Vagina (tissue), 2 donors: ENCODE results near the gene C11orf65.

Experiments used
- POLR2AphosphoS5 ChIP-seq, 2 donors: sonication (generic); formaldehyde crosslinking; IDR thresholded peaks; one replicate each; pipeline ENCODE4 v1.9.0; 2017; ENCODE audit warnings: antibody characterized with exemption in 2 of 2, mild to moderate bottlenecking in 2 of 2, low read depth in 1 of 2; ENCODE audit not compliant: insufficient read depth in 1 of 2
- TF ChIP-seq, protein P1 (sequence below), 3 experiments: fragments of 450-650 bp in 2 of 3; fragments of 200-600 bp in 1 of 3; sonication (generic) in 1 of 3; IDR thresholded peaks; one replicate each; pipeline ENCODE4 v1.5.1; 2017 to 2019; ENCODE audit warnings: antibody characterized with exemption in 3 of 3, mild to moderate bottlenecking in 2 of 3, moderate library complexity in 2 of 3

DNA sequence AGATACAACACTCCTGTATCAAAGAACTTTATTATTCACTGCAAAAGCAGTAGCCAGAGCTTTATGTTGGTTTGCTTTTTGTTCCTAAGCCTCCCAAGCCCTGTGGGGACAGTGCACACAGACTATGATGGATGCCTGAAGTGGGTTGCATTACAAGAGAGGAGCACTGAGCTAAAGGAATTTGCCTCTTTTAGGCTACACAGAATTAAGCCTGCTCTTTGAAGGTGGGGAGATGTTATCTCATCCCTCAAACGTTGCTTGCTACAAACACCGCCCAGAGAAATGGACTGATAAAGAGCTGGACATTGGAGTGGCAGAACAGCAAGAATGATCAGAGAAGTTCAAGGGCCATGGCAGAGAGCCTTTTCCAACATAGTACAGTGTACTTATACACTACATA, 33.4 kb upstream of the C11orf65 start:
- TF ChIP-seq POLR2AphosphoS5 (IDR thresholded peaks at IDR 0.05; ENCODE audit: insufficient read depth in 1 of 2, low read depth in 1 of 2), result no peak
- TF ChIP-seq, protein P1, sequence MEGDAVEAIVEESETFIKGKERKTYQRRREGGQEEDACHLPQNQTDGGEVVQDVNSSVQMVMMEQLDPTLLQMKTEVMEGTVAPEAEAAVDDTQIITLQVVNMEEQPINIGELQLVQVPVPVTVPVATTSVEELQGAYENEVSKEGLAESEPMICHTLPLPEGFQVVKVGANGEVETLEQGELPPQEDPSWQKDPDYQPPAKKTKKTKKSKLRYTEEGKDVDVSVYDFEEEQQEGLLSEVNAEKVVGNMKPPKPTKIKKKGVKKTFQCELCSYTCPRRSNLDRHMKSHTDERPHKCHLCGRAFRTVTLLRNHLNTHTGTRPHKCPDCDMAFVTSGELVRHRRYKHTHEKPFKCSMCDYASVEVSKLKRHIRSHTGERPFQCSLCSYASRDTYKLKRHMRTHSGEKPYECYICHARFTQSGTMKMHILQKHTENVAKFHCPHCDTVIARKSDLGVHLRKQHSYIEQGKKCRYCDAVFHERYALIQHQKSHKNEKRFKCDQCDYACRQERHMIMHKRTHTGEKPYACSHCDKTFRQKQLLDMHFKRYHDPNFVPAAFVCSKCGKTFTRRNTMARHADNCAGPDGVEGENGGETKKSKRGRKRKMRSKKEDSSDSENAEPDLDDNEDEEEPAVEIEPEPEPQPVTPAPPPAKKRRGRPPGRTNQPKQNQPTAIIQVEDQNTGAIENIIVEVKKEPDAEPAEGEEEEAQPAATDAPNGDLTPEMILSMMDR (IDR thresholded peaks at IDR 0.05), result no peak
